Umbilical cord (tissue), 2 donors: ENCODE data around the gene LIN7C. TPM values are rescaled to one million over a fixed set of nuclear protein-coding genes. Genes with fewer than 3 reads are reported as not detected.

Experiments used
- DNase-seq: peaks from one replicate; pipeline ENCODE4 v3.0.0-alpha.2; 2015; ENCODE audit warnings: low spot score
- total RNA-seq: library from RNA; depleted of rRNA; stranded (reverse); fragments of >200 nt; gene quantifications from one replicate; pipeline ENCODE4 v1.2.3, GENCODE V29; 2014; ENCODE audit warnings: low replicate concordance; ENCODE audit not compliant: insufficient read depth

Gene LIN7C
- total RNA-seq, 1 donor from 2014 or later, result 70.8 TPM

GRCh38 chr11:27470826-27471588 is 35.6 kb downstream of the LIN7C start:
- peak; percentile 34 for DNase-seq

- DNase-seq, result peak; percentile 17
Observed at GRCh38 chr11:27470166-27470565, 36.4 kb downstream of the LIN7C start.

- peak; percentile 30 for DNase-seq
Observed at GRCh38 chr11:27468995-27469695, 37.4 kb downstream of the LIN7C start.

- no peak for DNase-seq
Observed at GRCh38 chr11:27468209-27468994, 38.2 kb downstream of the LIN7C start.

GRCh38 chr11:27467181-27467913 is 39.2 kb downstream of the LIN7C start:
- no peak for DNase-seq

- no peak for DNase-seq
Observed at GRCh38 chr11:27466363-27466762, 40.2 kb downstream of the LIN7C start.

- no peak for DNase-seq
Observed at GRCh38 chr11:27465629-27466028, 40.9 kb downstream of the LIN7C start.

- peak; percentile 64 for DNase-seq
Observed at GRCh38 chr11:27464909-27465308, 41.7 kb downstream of the LIN7C start.

GRCh38 chr11:27464289-27464696 is 42.3 kb downstream of the LIN7C start:
- DNase-seq, result peak; percentile 47

GRCh38 chr11:27462543-27462942 is 44.0 kb downstream of the LIN7C start:
- DNase-seq, result no peak

GRCh38 chr11:27460158-27460978 is 46.2 kb downstream of the LIN7C start:
- no peak for DNase-seq

GRCh38 chr11:27459191-27459590 is 47.4 kb downstream of the LIN7C start:
- no peak for DNase-seq

- no peak for DNase-seq
Observed at GRCh38 chr11:27458182-27458581, 48.4 kb downstream of the LIN7C start.

- no peak for DNase-seq
Observed at GRCh38 chr11:27456795-27457329, 49.7 kb downstream of the LIN7C start.

- peak; percentile 64 for DNase-seq
Observed at GRCh38 chr11:27456140-27456794, 50.3 kb downstream of the LIN7C start.

- no peak for DNase-seq
Observed at GRCh38 chr11:27455667-27456066, 50.9 kb downstream of the LIN7C start.

GRCh38 chr11:27453701-27454100 is 52.9 kb downstream of the LIN7C start:
- DNase-seq, result no peak

GRCh38 chr11:27452147-27452546 is 54.4 kb downstream of the LIN7C start:
- DNase-seq, result no peak

- DNase-seq, result no peak
Observed at GRCh38 chr11:27451244-27451965, 55.2 kb downstream of the LIN7C start.
